HL-60/S4 treated with retinoic acid at 250 ng/mL for 4 days and 3 days (cell line): ENCODE measurements around the gene TMEM185B.
"Not testable (repeated sequence)": the region's sequence is repeated elsewhere in the genome, so short reads cannot be mapped to it uniquely, and the experiment has no call there.

Experiments used
- in situ Hi-C: fragments of 300-500 bp; cut with MboI; formaldehyde crosslinking; loops from 2 replicates; pipeline ENCODE4 v1.7.0; 2022; ENCODE audit warnings: low sequenced_read_pairs

Gene TMEM185B

GRCh38 chr2:120223034-120223912, at the start of gene TMEM185B:
Gene TMEM185B (minus strand): TSS chr2:120223400. CDS start chr2:120222976, 424 bp downstream.
- in situ Hi-C loops, result no loop called here

- in situ Hi-C loops, result no loop called here
Observed at GRCh38 chr2:120271711-120272379, 48.6 kb upstream of the TMEM185B start.

- in situ Hi-C loops, result no loop called here
Observed at GRCh38 chr2:120269816-120270215, 46.6 kb upstream of the TMEM185B start.

GRCh38 chr2:120269076-120269744, 46.0 kb upstream of the TMEM185B start:
- in situ Hi-C loops, result no loop called here

- in situ Hi-C loops, result no loop called here
Observed at GRCh38 chr2:120267348-120267747, 44.1 kb upstream of the TMEM185B start.

- in situ Hi-C loops, result no loop called here
Observed at GRCh38 chr2:120265006-120265405, 41.8 kb upstream of the TMEM185B start.

GRCh38 chr2:120262761-120263428, 39.7 kb upstream of the TMEM185B start:
- in situ Hi-C loops, result no loop called here

- in situ Hi-C loops, result no loop called here
Observed at GRCh38 chr2:120262150-120262549, 39.0 kb upstream of the TMEM185B start.

- in situ Hi-C loops, result no loop called here
Observed at GRCh38 chr2:120261387-120262006, 38.3 kb upstream of the TMEM185B start.

- in situ Hi-C loops, result no loop called here
Observed at GRCh38 chr2:120260736-120261135, 37.5 kb upstream of the TMEM185B start.

GRCh38 chr2:120259939-120260338, 36.7 kb upstream of the TMEM185B start:
- in situ Hi-C loops, result not testable (repeated sequence)

- in situ Hi-C loops, result no loop called here
Observed at GRCh38 chr2:120258196-120258595, 35.0 kb upstream of the TMEM185B start.

- in situ Hi-C loops, result no loop called here
Observed at GRCh38 chr2:120257522-120257921, 34.3 kb upstream of the TMEM185B start.

GRCh38 chr2:120256651-120257000, 33.4 kb upstream of the TMEM185B start:
- in situ Hi-C loops, result no loop called here

GRCh38 chr2:120255986-120256650, 32.9 kb upstream of the TMEM185B start:
- in situ Hi-C loops, result no loop called here

- in situ Hi-C loops, result no loop called here
Observed at GRCh38 chr2:120255071-120255470, 31.9 kb upstream of the TMEM185B start.

- in situ Hi-C loops, result no loop called here
Observed at GRCh38 chr2:120254178-120254577, 31.0 kb upstream of the TMEM185B start.

- in situ Hi-C loops, result no loop called here
Observed at GRCh38 chr2:120253021-120253882, 30.1 kb upstream of the TMEM185B start.
